Large intestine (tissue), 3 donors: Measurements from ENCODE around the gene DKC1. TPM values are rescaled to one million over a fixed set of nuclear protein-coding genes. Genes with fewer than 3 reads are reported as not detected.
"Not testable (repeated sequence)": the region's sequence is repeated elsewhere in the genome, so short reads cannot be mapped to it uniquely, and the experiment has no call there.

ENCODE experiments used
- DNase-seq, 2 donors: peaks; one replicate each; pipeline versions ENCODE4 v3.0.0 to v3.0.0-alpha.2; 2013
- H3K27ac ChIP-seq: one replicate; pipeline ENCODE4 v1.5.1; 2013; ENCODE audit warnings: low read length
- H3K27me3 ChIP-seq: 2 replicates; pipeline ENCODE4 v1.6.1; 2013; ENCODE audit warnings: low read length; ENCODE audit not compliant: control insufficient read depth, insufficient read depth
- H3K36me3 ChIP-seq: 2 replicates; pipeline ENCODE4 v1.6.1; 2013; ENCODE audit warnings: low read length; ENCODE audit not compliant: control insufficient read depth, insufficient read depth
- H3K4me1 ChIP-seq: one replicate; pipeline ENCODE4 v1.6.1; 2013; ENCODE audit warnings: low read length; ENCODE audit not compliant: control insufficient read depth, insufficient read depth
- H3K4me3 ChIP-seq: one replicate; pipeline ENCODE4 v1.5.1; 2013; ENCODE audit warnings: low read length
- H3K9me3 ChIP-seq: one replicate; pipeline ENCODE4 v1.6.1; 2013; ENCODE audit warnings: mild to moderate bottlenecking, low read depth, low read length, moderate library complexity; ENCODE audit not compliant: control insufficient read depth
- WGBS: methylation state at CpG from one replicate; pipeline ENCODE4 v1.1.5; 2013; ENCODE audit warnings: low lambda C conversion rate; ENCODE audit not compliant: insufficient coverage; 5-methylcytosine and 5-hydroxymethylcytosine counted together
- polyA plus RNA-seq: library from polyadenylated mRNA; unstranded; fragments of 120-200 nt; gene quantifications from one replicate; pipeline ENCODE4 v1.2.1, GENCODE V29; 2013

The DKC1 gene
- polyA plus RNA-seq, 1 donor, result 55.9 TPM

DNA sequence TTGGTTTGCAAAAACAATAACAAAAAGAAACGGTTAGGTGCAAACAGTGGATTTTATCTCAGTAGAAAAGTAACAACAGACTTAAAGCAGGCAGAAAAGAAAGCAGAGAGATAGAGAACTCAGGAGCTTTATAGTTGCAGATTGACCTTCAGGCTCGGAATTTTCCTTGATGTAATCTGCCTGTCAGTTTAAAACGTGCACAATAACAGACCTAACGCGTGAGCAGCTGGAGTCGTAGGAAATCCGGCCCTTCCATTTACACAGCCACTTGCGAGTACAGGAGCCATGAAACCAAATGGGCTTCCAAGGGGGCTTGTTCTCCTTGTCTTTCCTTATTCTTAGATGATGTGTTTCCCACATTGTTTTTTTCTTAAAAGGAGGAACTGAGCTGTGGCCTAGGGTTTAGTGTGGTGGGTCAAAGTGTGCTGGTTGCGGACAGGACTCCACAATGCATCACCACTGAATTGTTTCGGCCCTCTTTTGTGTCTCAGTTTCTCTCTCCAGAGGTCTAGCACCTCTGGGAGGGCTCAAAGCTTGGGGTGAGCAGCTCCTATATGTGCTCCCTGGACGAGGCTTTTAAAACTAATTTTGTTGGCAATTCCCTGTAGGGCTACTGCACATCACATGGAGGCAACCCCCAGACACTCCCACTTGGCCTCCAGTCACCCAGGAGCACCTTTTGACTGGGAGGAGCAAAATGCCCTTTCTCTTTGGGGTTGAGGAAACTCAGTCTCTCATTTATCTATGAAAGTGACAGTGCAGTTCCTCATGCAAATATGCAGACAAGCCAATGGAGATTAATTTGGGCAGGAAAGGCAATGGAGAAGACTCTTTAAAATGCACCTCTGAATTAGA lies 56.5 kb downstream of the DKC1 start:
- Histone ChIP-seq H3K4me1 (no peaks in the 10 kb centered on the region), H3K9me3 (peaks cover 3% of the 10 kb centered on the region), H3K36me3 (no peaks in the 10 kb centered on the region), H3K27ac (no peak overlapping the region), H3K27me3 (no peaks in the 10 kb centered on the region), H3K4me3 (no peak overlapping the region)
- no CpG with 5 or more reads among the region's 11 CpGs for WGBS
- DNase-seq, result no peak

DNA sequence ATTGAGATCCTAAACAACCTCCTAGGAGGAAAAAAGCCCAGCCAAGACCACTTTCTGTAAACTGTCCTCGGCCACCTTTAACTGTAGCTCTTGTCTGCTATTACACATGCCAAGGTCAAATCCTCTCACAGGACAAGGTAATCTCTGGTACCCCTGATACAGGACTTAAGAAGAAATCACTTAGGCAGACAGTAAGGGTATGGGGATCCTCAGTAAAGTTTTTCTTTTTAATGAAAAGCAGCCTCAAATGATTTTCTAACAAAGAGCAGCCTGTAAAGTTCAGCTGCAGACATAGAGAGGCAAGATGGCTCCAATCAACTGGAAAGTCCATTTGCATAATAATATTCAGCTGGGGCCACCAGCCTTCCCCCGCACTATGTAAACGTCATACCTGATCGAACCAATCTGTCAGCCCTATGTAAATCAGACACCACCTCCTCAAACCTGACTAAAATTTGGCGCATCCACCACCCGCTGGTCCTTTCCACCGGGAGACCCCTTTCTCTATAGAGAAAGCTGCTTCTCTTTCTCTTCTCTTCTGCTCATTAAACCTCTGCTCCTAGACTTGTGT lies 57.2 kb downstream of the DKC1 start:
- no peaks in the 10 kb centered on the region for H3K36me3 ChIP-seq
- H3K4me1 ChIP-seq, result no peaks in the 10 kb centered on the region
- DNase-seq, result no peak
- H3K4me3 ChIP-seq, result no peak overlapping the region
- H3K9me3 ChIP-seq, result peaks cover 3% of the 10 kb centered on the region
- H3K27ac ChIP-seq, result no peak overlapping the region
- WGBS, result 80% methylated on average over 1 of the region's 7 CpGs
- no peaks in the 10 kb centered on the region for H3K27me3 ChIP-seq

DNA sequence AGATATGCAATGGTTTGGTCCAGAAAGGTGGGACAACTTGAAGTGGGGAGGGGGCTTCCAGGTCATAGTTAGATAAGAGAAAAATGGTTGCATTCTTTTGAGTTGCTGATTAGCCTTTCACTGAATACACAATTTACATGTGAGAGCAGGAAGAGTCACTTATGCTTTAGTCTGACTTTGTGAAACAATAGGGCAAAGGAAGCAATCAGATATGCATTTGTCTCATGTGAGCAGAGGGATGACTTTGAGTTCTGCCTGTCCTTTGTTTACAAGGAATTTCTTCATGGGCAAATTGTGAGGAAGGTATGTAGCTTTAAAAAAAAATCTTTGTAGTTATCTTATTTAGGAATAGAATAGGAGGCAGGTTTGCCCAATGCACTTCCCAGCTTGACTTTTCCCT lies 58.9 kb downstream of the DKC1 start:
- no peak for DNase-seq
- no peaks in the 10 kb centered on the region for H3K27me3 ChIP-seq
- H3K4me1 ChIP-seq, result no peaks in the 10 kb centered on the region
- H3K27ac ChIP-seq, result no peak overlapping the region
- peaks cover 3% of the 10 kb centered on the region for H3K9me3 ChIP-seq
- no peaks in the 10 kb centered on the region for H3K36me3 ChIP-seq
- H3K4me3 ChIP-seq, result no peak overlapping the region

DNA sequence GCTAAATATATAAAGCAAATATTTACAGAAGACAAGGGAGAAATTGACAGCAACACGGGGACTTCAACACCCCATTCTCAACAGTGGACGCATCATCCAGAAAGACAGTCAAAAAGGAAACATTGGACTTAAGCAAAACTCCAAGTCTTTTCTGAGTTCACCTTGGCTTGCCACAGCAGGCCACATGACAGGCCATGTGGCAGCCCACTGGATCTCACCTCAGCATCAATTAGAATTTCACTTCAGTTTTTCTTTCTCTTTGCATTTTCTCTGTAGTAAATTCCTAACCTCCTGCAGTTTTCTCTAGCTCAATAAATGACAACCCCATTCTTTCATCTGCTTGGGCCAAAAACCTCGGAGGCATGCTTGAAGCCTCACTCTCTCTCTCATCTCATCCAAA lies 59.4 kb downstream of the DKC1 start:
- DNase-seq, result no peak
- Histone ChIP-seq H3K27me3 (no peaks in the 10 kb centered on the region), H3K9me3 (peaks cover 3% of the 10 kb centered on the region), H3K4me1 (no peaks in the 10 kb centered on the region), H3K27ac (no peak overlapping the region), H3K36me3 (no peaks in the 10 kb centered on the region), H3K4me3 (no peak overlapping the region)
- no CpG with 5 or more reads among the region's 3 CpGs for WGBS

DNA sequence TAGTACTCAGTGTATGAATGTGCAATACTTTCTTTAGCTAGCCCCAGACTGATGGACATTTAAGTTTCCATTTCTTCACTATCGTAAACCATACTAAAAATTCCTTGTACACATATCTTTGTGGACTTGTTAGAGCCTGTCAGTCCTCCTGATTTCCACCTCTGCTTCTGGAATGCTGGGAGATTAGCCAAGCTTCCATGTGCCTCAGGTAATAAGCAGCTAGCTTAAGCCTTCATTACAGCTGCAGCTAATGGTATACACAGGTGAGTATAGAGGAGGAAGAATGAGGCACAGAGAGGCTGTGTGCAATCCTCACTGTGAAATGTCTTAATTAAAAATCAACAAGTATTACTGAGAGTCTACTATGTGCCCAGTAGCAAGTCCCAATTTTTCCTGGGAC lies 62.0 kb downstream of the DKC1 start:
- no peak for DNase-seq
- no CpG with 5 or more reads among the region's 1 CpG for WGBS
- H3K36me3 ChIP-seq, result no peaks in the 10 kb centered on the region
- no peaks in the 10 kb centered on the region for H3K9me3 ChIP-seq
- peaks cover 2% of the 10 kb centered on the region for H3K4me1 ChIP-seq
- H3K27ac ChIP-seq, result no peak overlapping the region
- no peak overlapping the region for H3K4me3 ChIP-seq
- H3K27me3 ChIP-seq, result no peaks in the 10 kb centered on the region

DNA sequence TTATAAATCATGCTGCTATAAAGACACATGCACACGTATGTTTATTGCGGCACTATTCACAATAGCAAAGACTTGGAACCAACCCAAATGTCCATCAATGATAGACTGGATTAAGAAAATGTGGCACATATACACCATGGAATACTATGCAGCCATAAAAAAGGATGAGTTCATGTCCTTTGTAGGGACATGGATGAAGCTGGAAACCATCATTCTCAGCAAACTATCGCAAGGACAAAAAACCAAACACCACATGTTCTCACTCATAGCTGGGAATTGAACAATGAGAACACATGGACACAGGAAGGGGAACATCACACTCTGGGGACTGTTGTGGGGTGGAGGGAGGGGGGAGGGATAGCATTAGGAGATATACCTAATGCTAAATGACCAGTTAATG lies 62.9 kb downstream of the DKC1 start:
- not testable (repeated sequence) for H3K36me3 ChIP-seq, DNase-seq, H3K27ac ChIP-seq, H3K4me3 ChIP-seq, H3K9me3 ChIP-seq, H3K4me1 ChIP-seq, H3K27me3 ChIP-seq
- WGBS, result no CpG with 5 or more reads among the region's 3 CpGs

Other genes starting within 250 kb of the DKC1 start
- 41.4 TPM for gene FAM3A, start 246.6 kb upstream of the DKC1 start, polyA plus RNA-seq
- gene G6PD, start 216.0 kb upstream of the DKC1 start, polyA plus RNA-seq, result 16.8 TPM
- gene IKBKG, start 215.2 kb upstream of the DKC1 start, polyA plus RNA-seq, result 16.4 TPM
- gene CTAG1A, start 177.7 kb upstream of the DKC1 start, polyA plus RNA-seq, result not detected
- gene CTAG1B, start 143.6 kb upstream of the DKC1 start, polyA plus RNA-seq, result not detected
- gene CTAG2, start 109.3 kb upstream of the DKC1 start, polyA plus RNA-seq, result not detected
- gene GAB3, start 11.8 kb upstream of the DKC1 start, polyA plus RNA-seq, result 3.2 TPM
- 86.4 TPM for gene MPP1, start 42.6 kb downstream of the DKC1 start, polyA plus RNA-seq
- gene SMIM9, start 71.8 kb downstream of the DKC1 start, polyA plus RNA-seq, result not detected
- gene F8A1, start 123.5 kb downstream of the DKC1 start, polyA plus RNA-seq, result 14.7 TPM